HG03097 (cell line): Measurements from ENCODE around the gene LAMB1.
"Not testable (repeated sequence)": the region's sequence is repeated elsewhere in the genome, so short reads cannot be mapped to it uniquely, and the experiment has no call there.

ENCODE experiments used
- ATAC-seq: cut with Tn5 transposase; IDR thresholded peaks from one replicate; pipeline ENCODE4 v1.9.1; 2021; ENCODE audit not compliant: unreplicated experiment, low FRiP score

The LAMB1 gene

GRCh38 chr7:107973861-107974260 is 29.1 kb downstream of the LAMB1 start:
- ATAC-seq: no peak

- ATAC-seq: no peak
Observed at GRCh38 chr7:107972941-107973376, 30.0 kb downstream of the LAMB1 start.

GRCh38 chr7:107972075-107972482 is 30.9 kb downstream of the LAMB1 start:
- ATAC-seq: no peak

GRCh38 chr7:107971613-107972012 is 31.3 kb downstream of the LAMB1 start:
- ATAC-seq: no peak

GRCh38 chr7:107971100-107971499 is 31.9 kb downstream of the LAMB1 start:
- ATAC-seq: no peak

- no peak for ATAC-seq
Observed at GRCh38 chr7:107969856-107970255, 33.1 kb downstream of the LAMB1 start.

- no peak for ATAC-seq
Observed at GRCh38 chr7:107968449-107968848, 34.5 kb downstream of the LAMB1 start.

GRCh38 chr7:107967420-107967819 is 35.5 kb downstream of the LAMB1 start:
- ATAC-seq: no peak

GRCh38 chr7:107966711-107967110 is 36.2 kb downstream of the LAMB1 start:
- no peak for ATAC-seq

- no peak for ATAC-seq
Observed at GRCh38 chr7:107964510-107964909, 38.5 kb downstream of the LAMB1 start.

- no peak for ATAC-seq
Observed at GRCh38 chr7:107962817-107963216, 40.1 kb downstream of the LAMB1 start.

GRCh38 chr7:107961405-107961804 is 41.6 kb downstream of the LAMB1 start:
- no peak for ATAC-seq

GRCh38 chr7:107960272-107960671 is 42.7 kb downstream of the LAMB1 start:
- ATAC-seq: no peak

GRCh38 chr7:107959527-107959898 is 43.4 kb downstream of the LAMB1 start:
- ATAC-seq: no peak

- ATAC-seq: no peak
Observed at GRCh38 chr7:107958764-107959526, 44.0 kb downstream of the LAMB1 start.

GRCh38 chr7:107957436-107957835 is 45.5 kb downstream of the LAMB1 start:
- no peak for ATAC-seq

GRCh38 chr7:107956950-107957349 is 46.0 kb downstream of the LAMB1 start:
- not testable (repeated sequence) for ATAC-seq

- ATAC-seq: no peak
Observed at GRCh38 chr7:107955394-107955793, 47.6 kb downstream of the LAMB1 start.

- ATAC-seq: no peak
Observed at GRCh38 chr7:107953924-107954303, 49.0 kb downstream of the LAMB1 start.

- ATAC-seq: no peak
Observed at GRCh38 chr7:107953265-107953923, 49.6 kb downstream of the LAMB1 start.

GRCh38 chr7:107951896-107952295 is 51.1 kb downstream of the LAMB1 start:
- ATAC-seq: no peak

- no peak for ATAC-seq
Observed at GRCh38 chr7:107951172-107951787, 51.7 kb downstream of the LAMB1 start.
